Bronchial epithelial cell (primary cell): ENCODE data around the gene ECT2. TPM values are rescaled to one million over a fixed set of nuclear protein-coding genes. Genes with fewer than 3 reads are reported as not detected.
A peak's percentile ranks its signal among the peaks of the same experiment; 100 is the strongest.

Experiments
- DNase-seq: peaks from one replicate; pipeline ENCODE4 v3.0.0-alpha.2; 2010; ENCODE audit warnings: low read depth
- FAIRE-seq: peaks from 2 replicates; lab custom pipeline; 2011; peaks lifted over from hg19 to GRCh38; lab: Jason Lieb, UNC
- H3K27me3 ChIP-seq: 2 replicates; pipeline ENCODE4 v1.5.1; 2011; ENCODE audit warnings: low read length; ENCODE audit not compliant: control insufficient read depth, insufficient read depth
- H3K36me3 ChIP-seq: 2 replicates; pipeline ENCODE4 v1.5.1; 2011; ENCODE audit warnings: low read length; ENCODE audit not compliant: control insufficient read depth, insufficient read depth
- H3K4me3 ChIP-seq: 2 replicates; pipeline ENCODE4 v1.5.1; 2011; ENCODE audit warnings: mild to moderate bottlenecking, low read depth, low read length, control low read depth
- total RNA-seq: library from RNA; depleted of rRNA; stranded (reverse); fragments of >200 nt; gene quantifications from 2 replicates; pipeline ENCODE4 v1.2.1, GENCODE V29; 2014
- TF ChIP-seq, protein P1 (sequence below): IDR thresholded peaks from 2 replicates; pipeline ENCODE4 v1.5.1; 2011; ENCODE audit warnings: mild to moderate bottlenecking, moderate library complexity, low read length, control low read depth, inconsistent platforms; ENCODE audit not compliant: insufficient read depth, severe bottlenecking

ECT2 gene
- total RNA-seq, 1 donor from 2014 or later: 9.0 TPM

DNA sequence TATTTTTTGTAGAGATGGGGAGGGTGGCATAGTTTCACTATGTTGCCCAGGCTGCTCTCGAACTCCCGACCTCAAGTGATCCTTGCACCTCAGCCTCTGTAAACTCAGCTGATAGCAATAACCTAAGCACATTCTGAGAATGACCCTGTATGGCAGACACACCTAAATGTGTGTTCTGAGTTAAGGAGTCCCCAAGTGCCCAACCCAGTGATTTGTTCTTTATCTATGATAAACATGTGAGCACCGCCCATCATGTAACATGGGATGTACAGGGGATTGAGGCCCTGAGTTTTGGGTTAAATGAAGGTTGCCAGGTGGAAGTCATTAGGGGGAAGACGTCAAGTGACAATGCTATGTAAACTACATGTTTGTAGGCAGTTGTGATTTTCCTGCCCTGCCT is 45.4 kb upstream of the ECT2 start:
- no peaks in the 10 kb centered on the region for H3K27me3 ChIP-seq
- DNase-seq (no peak), FAIRE-seq (no peak)
- TF ChIP-seq, protein P1, sequence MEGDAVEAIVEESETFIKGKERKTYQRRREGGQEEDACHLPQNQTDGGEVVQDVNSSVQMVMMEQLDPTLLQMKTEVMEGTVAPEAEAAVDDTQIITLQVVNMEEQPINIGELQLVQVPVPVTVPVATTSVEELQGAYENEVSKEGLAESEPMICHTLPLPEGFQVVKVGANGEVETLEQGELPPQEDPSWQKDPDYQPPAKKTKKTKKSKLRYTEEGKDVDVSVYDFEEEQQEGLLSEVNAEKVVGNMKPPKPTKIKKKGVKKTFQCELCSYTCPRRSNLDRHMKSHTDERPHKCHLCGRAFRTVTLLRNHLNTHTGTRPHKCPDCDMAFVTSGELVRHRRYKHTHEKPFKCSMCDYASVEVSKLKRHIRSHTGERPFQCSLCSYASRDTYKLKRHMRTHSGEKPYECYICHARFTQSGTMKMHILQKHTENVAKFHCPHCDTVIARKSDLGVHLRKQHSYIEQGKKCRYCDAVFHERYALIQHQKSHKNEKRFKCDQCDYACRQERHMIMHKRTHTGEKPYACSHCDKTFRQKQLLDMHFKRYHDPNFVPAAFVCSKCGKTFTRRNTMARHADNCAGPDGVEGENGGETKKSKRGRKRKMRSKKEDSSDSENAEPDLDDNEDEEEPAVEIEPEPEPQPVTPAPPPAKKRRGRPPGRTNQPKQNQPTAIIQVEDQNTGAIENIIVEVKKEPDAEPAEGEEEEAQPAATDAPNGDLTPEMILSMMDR: no peak
- no peaks in the 10 kb centered on the region for H3K36me3 ChIP-seq
- H3K4me3 ChIP-seq: no peak overlapping the region

DNA sequence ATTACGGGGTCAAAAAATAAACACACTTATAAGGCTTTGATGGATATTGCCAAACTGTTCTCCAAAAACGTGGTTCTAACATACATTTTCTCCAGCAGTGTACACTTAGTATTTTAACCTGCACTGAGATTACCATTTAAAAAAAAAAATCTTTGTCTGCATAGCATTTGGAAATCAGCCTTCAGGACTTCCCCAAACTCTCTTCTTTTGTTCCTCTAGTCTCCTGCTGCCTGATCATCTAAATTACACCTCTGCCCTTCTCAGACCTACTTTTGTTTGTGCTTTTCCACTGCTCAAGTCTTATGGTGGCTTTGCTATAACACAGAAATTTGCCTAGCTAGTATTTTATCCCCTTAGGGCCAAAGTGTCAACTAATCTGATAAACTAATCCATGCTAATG is 43.5 kb upstream of the ECT2 start:
- no peak overlapping the region for H3K4me3 ChIP-seq
- no peaks in the 10 kb centered on the region for H3K36me3 ChIP-seq
- FAIRE-seq: no peak
- DNase-seq: no peak
- no peaks in the 10 kb centered on the region for H3K27me3 ChIP-seq
- TF ChIP-seq, protein P1: no peak

DNA sequence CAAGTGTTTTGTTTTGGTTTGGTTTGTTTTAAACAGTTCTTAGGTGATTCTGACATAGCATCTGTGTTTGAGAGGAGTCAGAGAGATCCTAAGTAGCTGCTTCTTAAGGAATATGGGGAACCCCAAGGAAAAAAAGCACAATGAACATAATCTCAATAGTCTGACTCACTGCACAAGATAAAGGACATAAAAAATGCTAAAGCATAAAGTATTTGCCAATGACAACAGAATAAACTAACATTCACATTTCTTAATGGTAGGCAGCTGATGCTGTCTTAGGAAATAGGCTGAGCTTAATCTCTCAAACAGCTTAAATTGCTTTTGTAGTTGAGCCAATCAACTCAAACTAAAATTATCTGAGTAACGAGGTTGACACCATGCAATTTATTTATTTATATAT is 42.6 kb upstream of the ECT2 start:
- no peak overlapping the region for H3K4me3 ChIP-seq
- H3K27me3 ChIP-seq: no peaks in the 10 kb centered on the region
- FAIRE-seq (no peak), DNase-seq (peak; percentile 29)
- no peaks in the 10 kb centered on the region for H3K36me3 ChIP-seq
- TF ChIP-seq, protein P1: no peak

DNA sequence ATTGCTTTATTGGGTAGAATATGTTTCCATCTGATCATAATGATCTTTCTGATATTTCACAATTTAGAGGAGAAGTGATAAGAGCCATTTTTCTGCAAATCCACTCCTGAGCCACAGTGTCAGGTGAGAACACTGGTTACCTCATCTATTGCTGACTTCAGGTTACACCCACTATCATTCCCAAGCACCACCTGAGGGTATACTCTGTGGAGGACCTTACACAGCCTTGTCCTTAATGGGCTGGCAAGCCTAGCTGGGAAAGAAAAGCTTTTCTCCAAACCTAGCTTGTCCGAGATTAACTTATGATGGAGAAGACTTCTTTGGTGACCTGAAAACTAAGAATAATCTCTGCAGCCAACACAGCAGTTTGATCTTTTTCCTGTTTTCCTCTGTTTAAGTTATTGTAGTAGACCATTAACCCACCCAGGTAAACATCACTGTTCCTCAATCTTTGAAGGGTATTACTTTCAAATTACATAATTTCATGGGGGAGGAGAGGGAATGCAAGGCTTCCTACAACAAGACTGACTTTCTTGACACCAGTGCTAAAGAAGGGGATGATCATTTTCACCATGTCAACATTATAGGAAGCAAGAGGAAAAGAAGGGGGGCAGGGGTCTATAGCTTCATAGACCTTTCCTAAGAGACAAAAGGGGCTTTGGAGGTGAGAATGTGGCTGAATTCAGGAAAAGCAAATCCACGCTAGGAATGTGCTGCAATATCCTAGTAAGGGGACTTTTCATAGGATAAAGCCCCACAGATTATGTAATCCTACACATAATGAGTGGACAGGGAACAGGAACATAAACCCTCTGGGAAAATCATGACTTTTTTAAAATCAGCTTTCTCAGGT is 41.4 kb upstream of the ECT2 start:
- Histone ChIP-seq H3K27me3 (no peaks in the 10 kb centered on the region), H3K4me3 (no peak overlapping the region), H3K36me3 (no peaks in the 10 kb centered on the region)
- FAIRE-seq: no peak
- DNase-seq: peak; percentile 67
- TF ChIP-seq, protein P1: no peak

DNA sequence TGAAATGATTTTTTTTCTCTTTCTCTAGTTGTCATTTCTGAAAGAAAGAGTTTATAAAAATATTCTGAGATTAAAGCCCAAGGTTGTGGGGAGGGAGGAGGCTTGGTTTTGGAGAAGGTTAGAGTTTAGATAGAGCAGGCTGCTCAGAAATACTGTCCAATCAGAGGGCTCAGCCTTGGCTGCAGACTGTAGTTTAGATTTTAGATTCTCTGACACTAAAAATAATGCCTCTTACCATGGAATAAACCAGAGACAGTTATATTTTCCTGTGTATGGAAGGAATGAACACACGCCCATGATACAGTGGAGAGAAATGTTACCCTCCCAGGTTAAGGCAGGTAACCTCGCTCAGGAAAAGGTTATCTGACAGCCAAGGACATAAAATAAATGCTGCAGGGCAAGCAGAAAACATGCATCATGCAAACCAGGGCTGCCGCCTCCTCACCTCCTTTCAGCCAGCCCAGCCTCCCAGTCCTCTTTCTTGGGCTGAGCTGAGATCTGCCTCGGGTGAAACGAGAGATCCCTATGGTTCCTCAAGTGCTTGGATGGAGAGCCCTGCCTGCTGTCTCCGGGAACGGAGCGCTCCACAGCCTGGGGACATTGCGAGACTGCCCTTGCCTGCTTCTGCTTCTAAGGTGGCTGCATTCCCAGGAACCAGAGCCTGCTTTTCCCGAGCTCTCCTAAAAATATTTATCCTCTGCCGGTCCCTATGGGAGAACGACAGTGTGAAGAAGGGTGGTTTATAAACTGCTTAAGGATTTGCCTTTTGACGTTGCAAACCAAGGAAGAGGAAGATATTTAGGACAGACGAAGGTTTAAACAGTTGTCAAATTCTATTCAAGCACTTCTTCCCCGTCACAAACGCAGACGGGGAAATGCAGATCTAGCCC is 40.5 kb upstream of the ECT2 start:
- TF ChIP-seq, protein P1: no peak
- DNase-seq: peak; percentile 58
- Histone ChIP-seq H3K4me3 (peak overlapping the region; percentile 75), H3K36me3 (no peaks in the 10 kb centered on the region), H3K27me3 (no peaks in the 10 kb centered on the region)
- no peak for FAIRE-seq
